HG03045 (cell line): ENCODE results near the gene EDC3.
A peak's percentile ranks its signal among the peaks of the same experiment; 100 is the strongest.

ENCODE experiments used
- ATAC-seq: cut with Tn5 transposase; IDR thresholded peaks from one replicate; pipeline ENCODE4 v1.9.1; 2021; ENCODE audit warnings: mild to moderate bottlenecking, moderate library complexity; ENCODE audit not compliant: unreplicated experiment

The EDC3 gene

GRCh38 chr15:74626752-74627692 lies 68.8 kb downstream of the EDC3 start:
- no peak for ATAC-seq

- ATAC-seq = no peak
Measured at GRCh38 chr15:74626336-74626735, 69.5 kb downstream of the EDC3 start.

GRCh38 chr15:74625693-74626092 lies 70.1 kb downstream of the EDC3 start:
- ATAC-seq = no peak

DNA sequence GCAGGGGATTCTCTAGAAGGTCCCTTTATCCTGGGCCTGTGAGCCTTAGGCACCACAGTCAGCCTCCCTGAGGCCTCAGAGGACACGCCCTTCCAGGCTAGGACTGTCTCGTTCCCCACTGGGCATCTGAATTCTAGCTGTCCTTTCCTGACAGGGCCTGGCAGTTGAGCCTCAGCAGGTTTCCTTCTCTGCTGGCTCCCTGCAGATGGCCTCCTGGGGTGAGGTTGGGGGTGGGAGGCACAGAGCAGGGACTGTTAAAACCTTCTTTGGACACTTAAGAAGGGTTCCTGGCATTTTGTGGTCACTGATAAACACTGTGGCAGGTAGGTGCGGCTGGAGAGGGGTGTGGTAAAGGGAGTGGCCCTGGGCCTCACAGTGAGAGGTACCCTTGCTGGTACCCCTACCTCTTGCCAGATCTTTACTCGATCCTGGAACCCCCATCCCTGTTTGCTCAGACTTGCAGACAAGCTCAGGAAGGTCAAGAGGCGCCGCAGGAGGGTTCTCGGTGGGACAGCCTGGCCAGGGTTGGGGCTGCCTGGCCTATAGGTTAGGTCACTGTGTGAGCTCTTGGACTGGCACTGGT lies 71.7 kb downstream of the EDC3 start:
- no peak for ATAC-seq

DNA sequence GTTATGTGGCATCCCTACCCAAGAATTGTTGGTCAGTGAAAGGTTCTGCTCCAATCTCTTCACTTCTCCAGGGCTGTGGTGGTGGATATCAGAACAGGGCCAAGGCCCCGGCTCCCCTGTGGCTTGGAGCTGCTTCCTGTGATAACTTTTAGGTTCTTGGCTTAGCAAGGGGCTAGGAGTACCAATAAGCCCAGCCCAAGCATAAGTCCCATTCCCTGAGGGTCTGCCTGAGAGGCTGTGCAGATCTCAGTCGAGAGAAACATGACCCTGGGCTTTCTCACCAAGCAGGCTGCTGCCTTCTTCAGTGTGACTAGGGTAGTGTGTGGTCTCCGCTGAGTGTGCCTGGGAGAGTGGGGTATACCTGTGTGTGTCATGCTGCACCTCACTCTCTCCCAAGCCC lies 73.1 kb downstream of the EDC3 start:
- no peak for ATAC-seq

DNA sequence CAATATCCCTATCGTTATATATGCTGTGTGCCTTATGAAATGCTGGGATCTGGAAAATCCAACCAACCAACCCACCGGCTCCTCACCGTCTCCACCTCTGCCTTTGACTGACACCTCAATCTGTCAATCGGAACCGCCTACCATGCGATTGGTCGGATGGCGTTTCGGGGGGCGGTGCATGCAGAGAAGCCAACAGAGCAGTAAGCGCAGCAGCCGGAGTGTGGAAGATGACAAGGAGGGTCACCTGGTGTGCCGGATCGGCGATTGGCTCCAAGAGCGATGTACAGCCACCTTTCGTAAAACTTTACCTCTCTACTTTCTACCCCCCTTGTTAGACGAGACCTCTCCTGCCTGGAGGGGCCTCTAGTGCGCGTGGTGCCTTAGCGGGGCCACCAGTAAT lies 73.9 kb downstream of the EDC3 start:
- ATAC-seq = no peak

GRCh38 chr15:74621546-74621920 lies 74.3 kb downstream of the EDC3 start:
- ATAC-seq = no peak

GRCh38 chr15:74620636-74621545 lies 74.9 kb downstream of the EDC3 start:
- ATAC-seq = no peak

GRCh38 chr15:74619916-74620635 lies 75.7 kb downstream of the EDC3 start:
- no peak for ATAC-seq

GRCh38 chr15:74618841-74619596 lies 76.8 kb downstream of the EDC3 start:
- no peak for ATAC-seq

GRCh38 chr15:74616996-74617395 lies 78.8 kb downstream of the EDC3 start:
- no peak for ATAC-seq

- no peak for ATAC-seq
Measured at GRCh38 chr15:74616366-74616939, 79.4 kb downstream of the EDC3 start.

DNA sequence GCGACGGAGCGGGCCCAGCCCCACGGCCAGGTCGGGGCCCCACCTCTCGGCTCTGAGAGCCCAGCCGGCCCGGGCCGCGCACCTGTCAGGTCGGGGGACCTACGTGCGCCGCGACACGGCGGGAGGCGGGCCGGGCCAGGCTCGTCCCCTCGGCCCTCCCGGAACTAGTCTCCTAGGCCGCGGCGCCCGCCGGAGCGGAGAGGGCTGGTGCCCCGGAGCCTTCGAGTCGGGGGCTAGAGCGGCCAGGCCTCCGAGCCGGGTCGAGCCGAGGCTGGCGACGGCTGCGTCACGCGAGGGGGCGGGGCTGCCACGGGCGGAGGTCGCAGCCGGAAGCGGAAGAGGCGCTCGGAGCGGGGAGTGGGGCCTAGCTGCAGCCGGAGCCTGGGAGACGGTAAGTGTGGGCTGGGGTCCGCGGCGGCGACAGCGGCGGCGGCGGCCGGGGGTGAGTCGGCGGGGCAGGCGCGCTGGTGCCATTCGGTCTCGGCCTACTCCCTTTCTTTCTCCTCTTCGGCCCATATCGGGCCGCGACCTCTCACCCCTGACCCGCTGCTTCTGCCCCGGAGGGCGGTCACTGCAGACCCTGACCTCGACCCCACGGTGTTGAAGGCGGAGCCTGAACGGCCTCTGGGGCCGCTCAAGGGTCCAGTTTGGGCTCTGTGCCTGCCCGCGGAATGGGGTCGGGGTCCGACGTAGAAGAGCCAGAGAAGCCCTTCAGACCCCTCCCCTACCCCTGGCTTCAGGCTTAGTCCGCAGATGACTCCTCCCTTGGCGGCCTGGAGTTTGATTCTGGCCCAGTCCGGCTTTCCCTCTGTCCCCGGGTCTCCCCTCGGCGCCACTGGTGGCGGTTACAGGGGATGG lies 80.1 kb downstream of the EDC3 start, which contains the start of gene CLK3:
Gene CLK3, plus strand, starts transcription at position 329 of the 858 bp plus-strand sequence. CDS start 3,361 bp downstream, outside the sequence.
- peak; percentile 77 for ATAC-seq

DNA sequence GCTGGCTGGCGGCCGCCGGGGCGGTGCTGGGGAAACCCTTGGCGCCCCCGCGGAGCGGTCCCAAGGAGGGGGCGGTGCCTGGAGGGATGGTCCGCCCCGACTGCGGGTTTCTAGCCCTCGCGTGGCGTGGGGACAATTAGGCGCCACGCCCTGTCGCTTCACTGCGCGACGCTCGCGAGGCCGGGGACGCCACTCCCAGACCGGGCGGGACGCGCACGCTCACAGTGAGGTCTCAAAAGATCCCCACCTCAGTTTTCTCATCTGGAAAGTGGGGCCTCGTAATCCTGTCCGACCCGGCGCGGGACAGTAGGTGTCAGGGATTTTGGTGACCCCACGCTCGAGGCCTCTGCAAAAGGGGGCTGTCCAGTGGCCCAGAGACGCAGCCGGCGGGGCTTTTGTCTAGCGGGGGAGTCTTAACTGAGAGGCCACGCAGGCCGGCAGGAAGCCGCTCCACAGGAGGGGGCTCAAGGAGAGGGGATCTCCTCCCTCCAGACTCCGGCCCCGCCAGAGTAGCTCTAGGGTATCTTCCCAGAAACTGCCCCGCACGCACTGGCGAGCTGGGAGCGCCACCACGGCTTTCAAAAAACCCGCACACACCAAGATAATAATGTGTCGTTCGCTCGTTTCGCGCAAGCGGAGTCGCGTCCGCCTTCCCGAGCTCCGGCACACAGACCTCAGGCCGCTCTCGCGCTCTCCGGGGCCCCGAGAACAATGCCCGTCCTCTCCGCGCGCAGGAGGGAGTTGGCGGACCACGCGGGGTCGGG lies 80.9 kb downstream of the EDC3 start:
- ATAC-seq = peak; percentile 44

DNA sequence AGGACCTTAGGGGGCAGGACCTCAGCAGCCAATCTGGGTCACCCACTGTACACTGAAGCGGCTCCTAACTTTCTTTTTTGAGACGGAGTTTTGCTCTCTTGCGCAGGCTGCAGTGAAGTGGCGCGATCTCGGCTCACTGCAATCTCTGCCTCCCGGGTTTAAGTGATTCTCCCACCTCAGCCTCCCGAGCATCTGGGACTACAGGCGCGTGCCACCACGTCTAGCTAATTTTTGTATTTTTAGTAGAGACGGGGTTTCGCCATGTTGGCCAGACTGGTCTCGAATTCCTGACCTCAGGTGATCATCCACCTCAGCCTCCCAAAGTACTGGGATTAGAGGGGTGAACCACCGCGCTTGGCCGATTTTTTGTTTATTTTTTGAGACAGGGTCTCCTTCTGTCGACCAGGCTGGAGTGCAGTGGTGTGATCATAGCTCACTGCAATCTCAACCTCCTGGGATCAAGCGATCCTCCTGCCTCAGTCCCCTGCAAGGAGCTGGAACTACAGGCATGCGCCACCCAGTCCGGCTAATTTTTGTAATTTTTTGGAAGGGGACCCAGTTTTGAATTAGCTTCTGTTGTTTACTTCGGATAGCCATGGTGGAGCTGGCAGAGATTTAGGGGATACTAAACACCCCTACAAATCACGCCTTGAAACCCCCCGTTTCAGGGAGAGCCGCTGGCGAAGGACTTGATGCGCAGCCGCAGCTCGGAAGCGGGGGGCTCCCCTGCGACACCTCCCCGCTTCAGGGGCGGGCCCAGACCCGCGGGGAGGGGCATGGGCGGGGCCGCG lies 81.7 kb downstream of the EDC3 start:
- no peak for ATAC-seq

DNA sequence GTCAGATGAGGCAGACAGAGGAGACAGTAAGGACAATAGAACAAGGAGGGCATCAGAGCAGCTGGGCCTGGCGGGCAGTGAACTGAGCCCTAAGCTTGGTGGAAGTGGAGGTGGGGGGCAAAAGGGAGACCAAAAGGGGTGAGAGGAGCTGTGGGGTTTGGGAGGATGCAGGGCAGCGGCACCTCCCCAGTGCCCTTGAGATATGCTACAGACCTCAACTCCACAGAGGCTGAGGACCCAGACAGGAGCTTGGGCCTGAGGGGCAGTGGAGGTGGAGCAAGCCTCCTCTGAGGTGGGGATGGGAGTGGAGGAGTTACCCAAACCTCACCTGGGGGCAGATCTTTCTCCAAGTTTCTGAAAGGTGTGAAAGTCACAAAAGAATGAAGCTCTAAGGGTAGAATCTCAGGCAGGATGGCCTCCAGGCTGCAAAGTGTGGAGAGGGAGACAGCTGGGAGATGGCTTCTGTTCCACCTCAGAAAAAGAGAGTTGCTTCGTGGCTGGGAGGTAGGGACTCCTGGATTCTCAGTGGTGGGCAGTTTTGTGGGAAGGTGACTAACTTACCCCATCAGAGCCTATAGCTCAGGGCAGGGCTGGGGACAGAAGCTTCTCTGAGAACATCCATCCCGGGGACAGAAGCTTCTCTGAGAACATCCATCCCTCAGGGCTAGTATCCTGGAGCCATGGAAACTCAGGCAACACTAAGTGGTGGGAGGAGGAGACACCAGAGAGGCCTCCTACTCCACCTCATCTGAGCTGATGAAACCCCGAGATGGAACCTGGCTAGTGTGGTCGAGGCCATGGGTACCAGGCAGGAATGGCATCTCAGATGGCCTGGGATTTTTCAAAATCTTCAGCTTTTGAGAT lies 82.5 kb downstream of the EDC3 start:
- no peak for ATAC-seq
